Esophagus squamous epithelium (tissue), 5 donors: ENCODE measurements around the gene GLRA1. TPM values are rescaled to one million over a fixed set of nuclear protein-coding genes. Genes with fewer than 3 reads are reported as not detected.
"Not testable (repeated sequence)": the region's sequence is repeated elsewhere in the genome, so short reads cannot be mapped to it uniquely, and the experiment has no call there.

Experiments used
- DNase-seq: peaks from one replicate; lab custom pipeline; 2025; lab: John Stamatoyannopoulos, UW
- H3K27ac ChIP-seq, 4 donors: fragments of 200-600 bp; sonication (generic); one replicate each; pipeline ENCODE4 v1.5.1; 2016 to 2019; ENCODE audit warnings: mild to moderate bottlenecking in 1 of 4
- H3K27me3 ChIP-seq, 4 donors: fragments of 200-600 bp; sonication (generic); 1 replicate in 3 of 4; 2 replicates in 1 of 4; pipeline versions ENCODE4 v1.5.1 to v1.6.0; 2017 to 2021; ENCODE audit warnings: antibody characterized with exemption in 1 of 4
- H3K36me3 ChIP-seq, 3 donors: fragments of 200-600 bp; sonication (generic); one replicate each; pipeline ENCODE4 v1.5.1; 2016 to 2019
- H3K4me1 ChIP-seq, 3 donors: fragments of 200-600 bp; sonication (generic); one replicate each; pipeline ENCODE4 v1.5.1; 2017 to 2019
- H3K4me3 ChIP-seq, 4 donors: fragments of 200-600 bp; sonication (generic); 1 replicate in 3 of 4; 2 replicates in 1 of 4; pipeline ENCODE4 v1.5.1; 2016 to 2019; ENCODE audit warnings: mild to moderate bottlenecking in 2 of 4, moderate library complexity in 1 of 4
- H3K9me3 ChIP-seq, 3 donors: fragments of 200-600 bp; sonication (generic); one replicate each; pipeline ENCODE4 v1.5.1; 2016 to 2019
- CTCF ChIP-seq, 6 experiments: fragments of 450-650 bp in 4 of 6; fragments of 200-600 bp in 2 of 6; sonication (generic) in 2 of 6; IDR thresholded peaks; one replicate each; pipeline ENCODE4 v1.5.1; 2016 to 2019; ENCODE audit warnings: antibody characterized with exemption in 6 of 6, mild to moderate bottlenecking in 4 of 6, moderate library complexity in 4 of 6
- POLR2A ChIP-seq, 4 donors: fragments of 450-650 bp; IDR thresholded peaks; one replicate each; pipeline ENCODE4 v1.6.1; 2017; ENCODE audit warnings: antibody characterized with exemption in 4 of 4, mild to moderate bottlenecking in 4 of 4, moderate library complexity in 3 of 4
- WGBS, 2 donors: methylation state at CpG; one replicate each; pipeline ENCODE4 v1.1.5; 2018; 5-methylcytosine and 5-hydroxymethylcytosine counted together
- intact Hi-C: fragments of 100-400 bp; cut with DNase I; formaldehyde crosslinking; loops from one replicate; pipeline ENCODE4 v1.15.0; 2022
- total RNA-seq, 4 donors: library from RNA; depleted of rRNA; stranded (reverse); fragments of >200 nt; gene quantifications; one replicate each; pipeline ENCODE4 v1.1.0, GENCODE V29; 2016
- donor health status: DM: yes; HTN: yes; CAD: no.

Gene GLRA1
- total RNA-seq, 4 donors from 2014 or later = not detected

GRCh38 chr5:151846765-151847164 is 77.9 kb downstream of the GLRA1 start:
- intact Hi-C loops = no loop called here
- Histone ChIP-seq H3K9me3 (peaks cover 0 to 6% (median 0%) of the 10 kb centered on the region in 3 donors), H3K27me3 (no peaks in the 10 kb centered on the region)

GRCh38 chr5:151832843-151833242 is 91.8 kb downstream of the GLRA1 start:
- H3K4me3 ChIP-seq, H3K27me3 ChIP-seq, H3K36me3 ChIP-seq, DNase-seq, H3K27ac ChIP-seq, H3K4me1 ChIP-seq, intact Hi-C loops: not testable (repeated sequence)
- peaks cover 0 to 69% (median 44%) of the 10 kb centered on the region in 3 donors for H3K9me3 ChIP-seq
- 95 to 97% methylated on average over 4 of the region's 4 CpGs for WGBS, 2 donors

More at GRCh38 chr5:151846765-151847164, 77.9 kb downstream of the GLRA1 start:
- TF ChIP-seq CTCF (IDR thresholded peaks at IDR 0.05) = no peak
- TF ChIP-seq POLR2A (IDR thresholded peaks at IDR 0.05) = no peak
- Histone ChIP-seq H3K27ac (no peak overlapping the region), H3K4me3 (no peak overlapping the region), H3K36me3 (no peaks in the 10 kb centered on the region), H3K4me1 (no peaks in the 10 kb centered on the region)
- no peak for DNase-seq

- no peak overlapping the region for H3K4me3 ChIP-seq
- H3K27me3 ChIP-seq = no peaks in the 10 kb centered on the region
- DNase-seq = no peak
- 87 to 95% methylated on average over 1 of the region's 1 CpG for WGBS, 2 donors
- H3K4me1 ChIP-seq = no peaks in the 10 kb centered on the region
- peaks cover 0 to 37% (median 26%) of the 10 kb centered on the region in 3 donors for H3K9me3 ChIP-seq
- no peak overlapping the region for H3K27ac ChIP-seq
- intact Hi-C loops = loop anchor here (10.0 kb wide), 2 partner anchors 315 to 675 kb away; no protein-coding TSS in a partner anchor
- H3K36me3 ChIP-seq = no peaks in the 10 kb centered on the region
- TF ChIP-seq CTCF (IDR thresholded peaks at IDR 0.05) (no peak), POLR2A (IDR thresholded peaks at IDR 0.05) (no peak)
Observed at GRCh38 chr5:151829370-151829769, 95.3 kb downstream of the GLRA1 start.

GRCh38 chr5:151825445-151825844 is 99.2 kb downstream of the GLRA1 start:
- 0 to 50% methylated on average over 1 of the region's 1 CpG for WGBS, 2 donors
- intact Hi-C loops = loop anchor here (10.0 kb wide), 2 partner anchors 319 to 679 kb away; no protein-coding TSS in a partner anchor
- TF ChIP-seq CTCF (IDR thresholded peaks at IDR 0.05) = peak; percentile 74 to 86 (median 80)
- TF ChIP-seq POLR2A (IDR thresholded peaks at IDR 0.05) = no peak

GRCh38 chr5:151822141-151822540 is 102.5 kb downstream of the GLRA1 start:
- no peak overlapping the region for H3K27ac ChIP-seq
- H3K9me3 ChIP-seq = no peaks in the 10 kb centered on the region
- intact Hi-C loops = loop anchor here (10.0 kb wide), 2 partner anchors 323 to 683 kb away; no protein-coding TSS in a partner anchor
- WGBS, 2 donors = 99% methylated on average over 4 of the region's 4 CpGs
- peaks cover 0 to 6% (median 0%) of the 10 kb centered on the region in 3 donors for H3K4me1 ChIP-seq
- H3K27me3 ChIP-seq = no peaks in the 10 kb centered on the region
- no peaks in the 10 kb centered on the region for H3K36me3 ChIP-seq
- DNase-seq = no peak
- TF ChIP-seq POLR2A (IDR thresholded peaks at IDR 0.05) = no peak
- TF ChIP-seq CTCF (IDR thresholded peaks at IDR 0.05) = no peak
- no peak overlapping the region for H3K4me3 ChIP-seq

More at GRCh38 chr5:151825445-151825844, 99.2 kb downstream of the GLRA1 start:
- no peaks in the 10 kb centered on the region for H3K9me3 ChIP-seq
- no peaks in the 10 kb centered on the region for H3K36me3 ChIP-seq
- no peaks in the 10 kb centered on the region for H3K4me1 ChIP-seq
- no peaks in the 10 kb centered on the region for H3K27me3 ChIP-seq
- no peak overlapping the region for H3K27ac ChIP-seq
- no peak overlapping the region for H3K4me3 ChIP-seq
- DNase-seq = no peak
